ENCODE measurements around the gene CBR3. TPM values are rescaled to one million over a fixed set of nuclear protein-coding genes. Genes with fewer than 3 reads are reported as not detected.

The CBR3 gene
- total RNA-seq, 1 donor from 2014 or later, result 2.0 TPM

- TF ChIP-seq, protein P1, sequence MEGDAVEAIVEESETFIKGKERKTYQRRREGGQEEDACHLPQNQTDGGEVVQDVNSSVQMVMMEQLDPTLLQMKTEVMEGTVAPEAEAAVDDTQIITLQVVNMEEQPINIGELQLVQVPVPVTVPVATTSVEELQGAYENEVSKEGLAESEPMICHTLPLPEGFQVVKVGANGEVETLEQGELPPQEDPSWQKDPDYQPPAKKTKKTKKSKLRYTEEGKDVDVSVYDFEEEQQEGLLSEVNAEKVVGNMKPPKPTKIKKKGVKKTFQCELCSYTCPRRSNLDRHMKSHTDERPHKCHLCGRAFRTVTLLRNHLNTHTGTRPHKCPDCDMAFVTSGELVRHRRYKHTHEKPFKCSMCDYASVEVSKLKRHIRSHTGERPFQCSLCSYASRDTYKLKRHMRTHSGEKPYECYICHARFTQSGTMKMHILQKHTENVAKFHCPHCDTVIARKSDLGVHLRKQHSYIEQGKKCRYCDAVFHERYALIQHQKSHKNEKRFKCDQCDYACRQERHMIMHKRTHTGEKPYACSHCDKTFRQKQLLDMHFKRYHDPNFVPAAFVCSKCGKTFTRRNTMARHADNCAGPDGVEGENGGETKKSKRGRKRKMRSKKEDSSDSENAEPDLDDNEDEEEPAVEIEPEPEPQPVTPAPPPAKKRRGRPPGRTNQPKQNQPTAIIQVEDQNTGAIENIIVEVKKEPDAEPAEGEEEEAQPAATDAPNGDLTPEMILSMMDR (IDR thresholded peaks at IDR 0.05; ENCODE audit: borderline replicate concordance), result no peak
- H3K27ac ChIP-seq (replicated peaks), result peak within 1 kb of the TSS; percentile 93
- peaks cover 29% of the 10 kb centered on the region for H3K4me1 ChIP-seq
- H3K9me3 ChIP-seq (replicated peaks), result peaks cover 9% of the 10 kb centered on the region
- DNase-seq, result peak; percentile 21
- H3K36me3 ChIP-seq, result no peaks in the 10 kb centered on the region
- H3K27me3 ChIP-seq (ENCODE audit: low read depth), result no peaks in the 10 kb centered on the region
- H3K4me3 ChIP-seq, result peak within 1 kb of the TSS; percentile 97
- intact Hi-C loops (cut with micrococcal nuclease), result no loop called here
Observed at GRCh38 chr21:36156815-36157670, 22.2 kb downstream of the CBR3 start, which contains the start of gene DOP1B. Gene DOP1B, plus strand, starts transcription at chr21:36156824. Its CDS starts 7,910 bp downstream, at chr21:36164734.

GRCh38 chr21:36159356-36159921, 24.6 kb downstream of the CBR3 start:
- peaks cover 44% of the 10 kb centered on the region for H3K4me1 ChIP-seq
- intact Hi-C loops (cut with micrococcal nuclease), result no loop called here
- DNase-seq, result no peak
- H3K27me3 ChIP-seq (ENCODE audit: low read depth), result no peaks in the 10 kb centered on the region
- no peak overlapping the region for H3K4me3 ChIP-seq
- no peaks in the 10 kb centered on the region for H3K9me3 ChIP-seq (replicated peaks)
- TF ChIP-seq, protein P1 (IDR thresholded peaks at IDR 0.05; ENCODE audit: borderline replicate concordance), result no peak
- H3K36me3 ChIP-seq, result no peaks in the 10 kb centered on the region
- no peak overlapping the region for H3K27ac ChIP-seq (replicated peaks)

GRCh38 chr21:36160850-36161178, 25.9 kb downstream of the CBR3 start:
- no peak for DNase-seq
- Histone ChIP-seq H3K9me3 (replicated peaks) (no peaks in the 10 kb centered on the region), H3K27me3 (ENCODE audit: low read depth) (no peaks in the 10 kb centered on the region), H3K36me3 (peaks cover 5% of the 10 kb centered on the region), H3K4me1 (peaks cover 39% of the 10 kb centered on the region), H3K27ac (replicated peaks) (no peak overlapping the region), H3K4me3 (no peak overlapping the region)
- intact Hi-C loops (cut with micrococcal nuclease), result no loop called here
- TF ChIP-seq, protein P1 (IDR thresholded peaks at IDR 0.05; ENCODE audit: borderline replicate concordance), result no peak

GRCh38 chr21:36162631-36163030, 27.8 kb downstream of the CBR3 start:
- Histone ChIP-seq H3K27me3 (ENCODE audit: low read depth) (no peaks in the 10 kb centered on the region), H3K36me3 (peaks cover 23% of the 10 kb centered on the region), H3K27ac (replicated peaks) (no peak overlapping the region), H3K4me3 (no peak overlapping the region), H3K4me1 (peaks cover 26% of the 10 kb centered on the region), H3K9me3 (replicated peaks) (no peaks in the 10 kb centered on the region)
- DNase-seq, result no peak
- TF ChIP-seq, protein P1 (IDR thresholded peaks at IDR 0.05; ENCODE audit: borderline replicate concordance), result no peak
- intact Hi-C loops (cut with micrococcal nuclease), result no loop called here

DNA sequence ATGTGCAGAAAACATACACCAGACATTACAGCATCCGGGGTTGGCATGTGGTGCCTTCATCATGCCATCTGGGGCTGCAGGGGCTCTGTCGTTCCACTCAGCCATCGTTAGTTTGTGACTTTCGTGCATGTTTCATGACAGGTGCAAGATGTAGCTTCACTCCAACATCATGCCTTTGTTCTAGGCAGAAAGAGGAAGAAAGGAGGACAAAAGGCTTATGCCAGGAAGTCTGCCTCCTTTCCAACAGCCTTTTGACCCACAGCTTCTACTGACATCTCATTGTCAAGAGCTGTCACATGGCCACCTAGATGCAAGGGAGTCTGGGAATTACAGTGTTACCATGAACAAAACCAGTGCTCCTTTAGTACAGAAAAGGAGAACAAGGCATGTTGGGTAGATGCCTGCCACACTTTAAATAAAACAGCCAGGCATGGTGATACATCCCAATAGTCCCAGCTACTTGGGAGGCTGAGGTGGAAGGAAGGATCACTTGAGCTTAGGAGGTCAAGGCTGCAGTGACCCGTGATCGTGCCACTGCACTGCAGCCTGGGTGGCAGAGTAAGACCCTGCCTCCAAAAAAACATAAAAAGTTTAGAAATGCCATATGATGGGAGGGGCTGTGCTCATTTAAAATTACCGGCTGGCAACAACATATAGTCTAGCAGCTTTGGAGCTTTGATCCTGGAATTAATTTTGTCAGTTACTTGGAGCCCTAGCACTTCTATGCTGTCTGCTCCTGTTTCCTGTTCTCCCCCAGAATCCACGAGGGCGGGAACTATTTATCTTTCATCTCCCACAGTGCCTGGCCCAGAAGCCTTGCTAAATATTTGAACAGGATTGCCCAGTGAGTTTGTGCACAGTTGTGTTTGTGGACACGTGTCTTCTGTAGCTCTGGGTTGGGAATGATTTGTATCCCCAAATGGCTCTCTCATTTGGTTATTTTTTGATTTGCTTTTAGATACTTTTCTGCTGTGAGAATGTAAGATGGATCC, 29.2 kb downstream of the CBR3 start:
- Histone ChIP-seq H3K4me3 (no peak overlapping the region), H3K9me3 (replicated peaks) (no peaks in the 10 kb centered on the region), H3K27ac (replicated peaks) (no peak overlapping the region), H3K4me1 (peaks cover 20% of the 10 kb centered on the region), H3K27me3 (ENCODE audit: low read depth) (no peaks in the 10 kb centered on the region), H3K36me3 (peaks cover 37% of the 10 kb centered on the region)
- DNase-seq, result no peak
- TF ChIP-seq, protein P1 (IDR thresholded peaks at IDR 0.05; ENCODE audit: borderline replicate concordance), result no peak
- intact Hi-C loops (cut with micrococcal nuclease), result no loop called here

Data from left ventricle myocardium inferior (tissue), 1 donor.